H9 (cell line): Measurements from ENCODE around the gene SLC7A14. TPM values are rescaled to one million over a fixed set of nuclear protein-coding genes. Genes with fewer than 3 reads are reported as not detected.

Source experiments
- DNase-seq: peaks from one replicate; pipeline ENCODE4 v3.0.0-alpha.2; 2017
- H2AFZ ChIP-seq: one replicate; pipeline ENCODE4 v1.6.1; 2013; ENCODE audit warnings: mild to moderate bottlenecking, low read length, control low read depth, moderate library complexity
- H2AK5ac ChIP-seq: 2 replicates; pipeline ENCODE4 v1.6.1; 2013; ENCODE audit warnings: low read length, control low read depth, mixed read lengths; ENCODE audit not compliant: insufficient read length
- H2BK120ac ChIP-seq: one replicate; pipeline ENCODE4 v1.6.1; 2013; ENCODE audit warnings: low read depth, mild to moderate bottlenecking, low read length, control low read depth, inconsistent platforms; ENCODE audit not compliant: poor library complexity, severe bottlenecking
- H2BK12ac ChIP-seq: 2 replicates; pipeline ENCODE4 v1.6.1; 2013; ENCODE audit warnings: low read length, control low read depth, mixed read lengths, low read depth; ENCODE audit not compliant: insufficient read length
- H2BK15ac ChIP-seq: 2 replicates; pipeline ENCODE4 v1.6.1; 2013; ENCODE audit warnings: low read depth, low read length, control low read depth
- H2BK20ac ChIP-seq: one replicate; pipeline ENCODE4 v1.6.1; 2013; ENCODE audit warnings: low read depth, mild to moderate bottlenecking, low read length, control low read depth, inconsistent platforms; ENCODE audit not compliant: poor library complexity, severe bottlenecking
- H2BK5ac ChIP-seq: 2 replicates; pipeline ENCODE4 v1.6.1; 2013; ENCODE audit warnings: low read length, control low read depth, mixed read lengths; ENCODE audit not compliant: insufficient read length
- H3K14ac ChIP-seq: 2 replicates; pipeline ENCODE4 v1.6.1; 2013; ENCODE audit warnings: low read length, control low read depth; ENCODE audit not compliant: insufficient read depth
- H3K18ac ChIP-seq: 2 replicates; pipeline ENCODE4 v1.6.1; 2013; ENCODE audit warnings: low read depth, mild to moderate bottlenecking, mixed read lengths, low read length, control low read depth; ENCODE audit not compliant: insufficient read length
- H3K23ac ChIP-seq: 2 replicates; pipeline ENCODE4 v1.6.1; 2013; ENCODE audit warnings: low read length, control low read depth, mixed read lengths, low read depth; ENCODE audit not compliant: insufficient read length
- H3K23me2 ChIP-seq: 2 replicates; pipeline ENCODE4 v1.6.1; 2013; ENCODE audit warnings: low read depth, mild to moderate bottlenecking, mixed read lengths, low read length, control low read depth; ENCODE audit not compliant: insufficient read length, poor library complexity, severe bottlenecking
- H3K27ac ChIP-seq: 2 replicates; pipeline ENCODE4 v1.5.1; 2013; ENCODE audit warnings: low read length, control low read depth, mixed read lengths, low read depth; ENCODE audit not compliant: insufficient read length
- H3K27me3 ChIP-seq: 2 replicates; pipeline ENCODE4 v1.6.1; 2013; ENCODE audit warnings: low read length, control low read depth, inconsistent platforms; ENCODE audit not compliant: insufficient read depth
- H3K4ac ChIP-seq: 2 replicates; pipeline ENCODE4 v1.6.1; 2013; ENCODE audit warnings: low read depth, mild to moderate bottlenecking, control low read depth, inconsistent platforms, low read length, moderate library complexity
- H3K4me1 ChIP-seq: 2 replicates; pipeline ENCODE4 v1.6.1; 2013; ENCODE audit warnings: low read length, control low read depth, inconsistent platforms; ENCODE audit not compliant: insufficient read depth
- H3K4me2 ChIP-seq: 2 replicates; pipeline ENCODE4 v1.6.1; 2013; ENCODE audit warnings: low read length, control low read depth, mixed read lengths; ENCODE audit not compliant: insufficient read length, insufficient read depth
- H3K56ac ChIP-seq: 2 replicates; pipeline ENCODE4 v1.6.1; 2013; ENCODE audit warnings: low read depth, mild to moderate bottlenecking, mixed read lengths, low read length, control low read depth; ENCODE audit not compliant: insufficient read length
- H3K79me1 ChIP-seq: 2 replicates; pipeline ENCODE4 v1.6.1; 2013; ENCODE audit warnings: low read depth, mild to moderate bottlenecking, moderate library complexity, low read length, control low read depth, inconsistent platforms; ENCODE audit not compliant: insufficient read depth, poor library complexity, severe bottlenecking
- H3K79me2 ChIP-seq: 2 replicates; pipeline ENCODE4 v1.6.1; 2013; ENCODE audit warnings: low read length, control low read depth, inconsistent platforms; ENCODE audit not compliant: insufficient read depth
- H3K9ac ChIP-seq: 2 replicates; pipeline ENCODE4 v1.6.1; 2013; ENCODE audit warnings: low read length, control low read depth, mixed read lengths; ENCODE audit not compliant: insufficient read length; ENCODE audit errors: extremely low read depth
- H3K9me3 ChIP-seq: one replicate; pipeline ENCODE4 v1.6.1; 2013; ENCODE audit warnings: low read depth, low read length, inconsistent platforms; ENCODE audit not compliant: control insufficient read depth
- H3T11ph ChIP-seq: one replicate; pipeline ENCODE4 v1.6.1; 2013; ENCODE audit warnings: mild to moderate bottlenecking, low read length, control low read depth, inconsistent platforms
- H4K20me1 ChIP-seq: one replicate; pipeline ENCODE4 v1.6.1; 2013; ENCODE audit not compliant: control insufficient read depth, insufficient read length, insufficient read depth
- H4K5ac ChIP-seq: 2 replicates; pipeline ENCODE4 v1.6.1; 2013; ENCODE audit warnings: low read depth, mild to moderate bottlenecking, mixed read lengths, low read length, control low read depth; ENCODE audit not compliant: insufficient read length
- H4K8ac ChIP-seq: replicated peaks from 2 replicates; pipeline ENCODE4 v1.6.1; 2013; ENCODE audit warnings: low read length, control low read depth, mixed read lengths, low read depth; ENCODE audit not compliant: insufficient read length
- H4K91ac ChIP-seq: 2 replicates; pipeline ENCODE4 v1.6.1; 2013; ENCODE audit warnings: low read depth, mild to moderate bottlenecking, moderate library complexity, mixed read lengths, low read length, control low read depth; ENCODE audit not compliant: insufficient read length
- H3K27ac Mint-ChIP-seq, 3 experiments: 2 replicates in 2 of 3; 3 replicates in 1 of 3; pipeline ENCODE4 v1.8.0; 2020 to 2021; ENCODE audit warnings: mixed read lengths in 3 of 3, mild to moderate bottlenecking in 1 of 3, moderate library complexity in 1 of 3
- H3K27me3 Mint-ChIP-seq: 2 replicates; pipeline ENCODE4 v1.8.0; 2021; ENCODE audit warnings: low read depth, mild to moderate bottlenecking, moderate library complexity, mixed read lengths
- H3K36me3 Mint-ChIP-seq, 3 experiments: 2 replicates in 2 of 3; 3 replicates in 1 of 3; pipeline ENCODE4 v1.8.0; 2020 to 2021; ENCODE audit warnings: low read depth in 3 of 3, mixed read lengths in 3 of 3; ENCODE audit not compliant: insufficient read depth in 1 of 3
- H3K4me1 Mint-ChIP-seq, 2 experiments: 2 replicates each; pipeline ENCODE4 v1.8.0; 2020; ENCODE audit warnings: mixed read lengths in 2 of 2
- H3K4me3 Mint-ChIP-seq, 2 experiments: 2 replicates in 1 of 2; 3 replicates in 1 of 2; pipeline ENCODE4 v1.8.0; 2020 to 2021; ENCODE audit warnings: mild to moderate bottlenecking in 2 of 2, mixed read lengths in 2 of 2, moderate library complexity in 1 of 2
- H3K9me3 Mint-ChIP-seq, 2 experiments: 2 replicates in 1 of 2; 3 replicates in 1 of 2; pipeline ENCODE4 v1.8.0; 2020; ENCODE audit warnings: mild to moderate bottlenecking in 2 of 2, mixed read lengths in 2 of 2, moderate library complexity in 1 of 2
- CTCF ChIP-seq: fragments of 200-600 bp; sonication (generic); conservative IDR thresholded peaks from 3 replicates; pipeline ENCODE4 v1.8.0; 2021; ENCODE audit warnings: antibody characterized with exemption, mild to moderate bottlenecking
- WGBS: extraction: QIAGEN DNeasy Blood & Tissue Kit; methylation state at CpG from one replicate; pipeline ENCODE4 v1.1.7; 2013; ENCODE audit warnings: missing lambda C conversion rate, low lambda C conversion rate, mixed read lengths; ENCODE audit not compliant: insufficient read length; ENCODE audit errors: extremely low coverage; 5-methylcytosine and 5-hydroxymethylcytosine counted together
- total RNA-seq: library from RNA; stranded (reverse); gene quantifications from 2 replicates; pipeline ENCODE4 v1.2.1, GENCODE V29; 2021

The SLC7A14 gene
- total RNA-seq, 1 experiment from 2014 or later = 0.42 TPM

- peaks cover 0 to 2% of the 10 kb centered on the region in 2 experiments; a peak in 1 of 5 replicates for H3K9me3 Mint-ChIP-seq
- no peak for DNase-seq
- H4K91ac ChIP-seq = no peak overlapping the region
- H4K5ac ChIP-seq = no peak overlapping the region
- H2BK20ac ChIP-seq = no peak overlapping the region
- TF ChIP-seq CTCF = no peak
- no CpG with 5 or more reads among the region's 4 CpGs for WGBS
- peaks cover 21 to 24% of the 10 kb centered on the region in 2 experiments for H3K4me1 Mint-ChIP-seq
- H3K4me3 Mint-ChIP-seq = no peak overlapping the region; a peak in 1 of 5 replicates
- H2BK5ac ChIP-seq = no peak overlapping the region
- H2BK120ac ChIP-seq = no peak overlapping the region
- H4K8ac ChIP-seq = no peak overlapping the region
- no peak overlapping the region for H3K56ac ChIP-seq
- H3K9ac ChIP-seq = no peak overlapping the region
- H3K36me3 Mint-ChIP-seq = peaks cover 0 to 4% (median 0%) of the 10 kb centered on the region in 3 experiments; a peak in 2 of 7 replicates
- H3K79me2 ChIP-seq = no peaks in the 10 kb centered on the region
- H3K14ac ChIP-seq = no peak overlapping the region
- H3K23ac ChIP-seq = no peak overlapping the region
- no peaks in the 10 kb centered on the region for H3K23me2 ChIP-seq
- H2BK12ac ChIP-seq = no peak overlapping the region
- H3K18ac ChIP-seq = no peak overlapping the region
- no peak overlapping the region for H3K27ac Mint-ChIP-seq
- no peak overlapping the region for H2AFZ ChIP-seq
- H3K27me3 Mint-ChIP-seq = no peaks in the 10 kb centered on the region; the same call in 1 of the 2 replicates
- H4K20me1 ChIP-seq = no peaks in the 10 kb centered on the region
- H2AK5ac ChIP-seq = no peak overlapping the region
- H3K4ac ChIP-seq = no peak overlapping the region
- H3K9me3 ChIP-seq = no peaks in the 10 kb centered on the region
- H2BK15ac ChIP-seq = no peak overlapping the region
- no peak overlapping the region for H3K4me2 ChIP-seq
- H3K27ac ChIP-seq = no peak overlapping the region
- no peak overlapping the region for H3T11ph ChIP-seq
- peaks cover 4% of the 10 kb centered on the region; the same call in 1 of the 2 replicates for H3K4me1 ChIP-seq
- H3K27me3 ChIP-seq = no peaks in the 10 kb centered on the region
- H3K79me1 ChIP-seq = no peaks in the 10 kb centered on the region
These were observed 100.2 kb downstream of the SLC7A14 start for GRCh38 chr3:170485696-170486095.
